A673 (cell line): Measurements from ENCODE around the gene CDKAL1.

Source experiments
- EZH2 ChIP-seq: fragments of 200-600 bp; sonication (generic); IDR thresholded peaks from 2 replicates; pipeline ENCODE4 v1.6.1; 2017; ENCODE audit warnings: borderline replicate concordance, low read depth, mild to moderate bottlenecking, mixed read lengths, antibody characterized with exemption, low read length; ENCODE audit not compliant: poor library complexity, severe bottlenecking
- TF ChIP-seq, protein P1 (sequence below): fragments of 300-800, 200-600 bp; sonication (generic); conservative IDR thresholded peaks from 2 replicates; pipeline ENCODE4 v1.5.1; 2017; ENCODE audit warnings: low read depth, mild to moderate bottlenecking, antibody characterized with exemption, low read length, moderate library complexity, mixed read lengths

DNA sequence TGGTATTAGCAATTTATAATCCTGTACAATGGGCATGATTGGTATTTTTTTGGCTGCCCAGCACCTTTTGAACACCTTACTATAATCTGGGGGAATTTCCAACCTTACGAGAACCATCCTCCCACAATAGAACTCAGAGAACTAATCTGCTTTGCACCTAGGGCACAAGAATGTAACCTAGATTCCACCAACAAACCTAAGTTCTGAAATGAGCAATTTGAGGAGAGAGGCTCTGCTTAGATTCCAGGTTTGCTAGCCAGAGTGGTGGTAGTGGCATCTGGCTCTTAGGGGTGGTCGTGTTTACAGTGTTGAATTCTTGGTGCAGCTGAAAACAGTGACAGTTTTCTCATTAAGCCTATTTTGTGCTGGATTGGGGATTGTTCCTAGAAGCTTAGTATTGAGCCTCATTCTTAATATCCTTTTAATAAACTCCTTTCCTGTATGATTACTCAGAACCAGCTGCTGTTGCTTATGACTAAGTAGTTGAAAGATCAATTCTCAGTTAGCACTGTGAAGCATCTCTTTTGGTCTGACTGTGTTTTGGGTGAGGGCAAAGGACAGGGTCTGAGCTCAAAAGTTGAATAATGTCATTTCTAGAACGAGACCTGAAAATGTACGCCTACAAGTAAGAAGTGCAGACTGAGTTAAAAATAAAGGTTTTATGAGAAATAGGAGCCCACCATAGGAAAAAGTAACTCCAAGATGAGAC lies 385.6 kb downstream of the CDKAL1 start:
- TF ChIP-seq, protein P1, sequence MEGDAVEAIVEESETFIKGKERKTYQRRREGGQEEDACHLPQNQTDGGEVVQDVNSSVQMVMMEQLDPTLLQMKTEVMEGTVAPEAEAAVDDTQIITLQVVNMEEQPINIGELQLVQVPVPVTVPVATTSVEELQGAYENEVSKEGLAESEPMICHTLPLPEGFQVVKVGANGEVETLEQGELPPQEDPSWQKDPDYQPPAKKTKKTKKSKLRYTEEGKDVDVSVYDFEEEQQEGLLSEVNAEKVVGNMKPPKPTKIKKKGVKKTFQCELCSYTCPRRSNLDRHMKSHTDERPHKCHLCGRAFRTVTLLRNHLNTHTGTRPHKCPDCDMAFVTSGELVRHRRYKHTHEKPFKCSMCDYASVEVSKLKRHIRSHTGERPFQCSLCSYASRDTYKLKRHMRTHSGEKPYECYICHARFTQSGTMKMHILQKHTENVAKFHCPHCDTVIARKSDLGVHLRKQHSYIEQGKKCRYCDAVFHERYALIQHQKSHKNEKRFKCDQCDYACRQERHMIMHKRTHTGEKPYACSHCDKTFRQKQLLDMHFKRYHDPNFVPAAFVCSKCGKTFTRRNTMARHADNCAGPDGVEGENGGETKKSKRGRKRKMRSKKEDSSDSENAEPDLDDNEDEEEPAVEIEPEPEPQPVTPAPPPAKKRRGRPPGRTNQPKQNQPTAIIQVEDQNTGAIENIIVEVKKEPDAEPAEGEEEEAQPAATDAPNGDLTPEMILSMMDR, result no peak
- TF ChIP-seq EZH2, result no peak
